AG08395 (cell line): ENCODE measurements around the gene TAS2R20.
"Not testable (repeated sequence)": the region's sequence is repeated elsewhere in the genome, so short reads cannot be mapped to it uniquely, and the experiment has no call there.

Experiments
- DNase-seq: peaks from one replicate; pipeline ENCODE4 v3.0.0; 2012; ENCODE audit warnings: mixed read lengths, low spot score

Gene TAS2R20, protein sequence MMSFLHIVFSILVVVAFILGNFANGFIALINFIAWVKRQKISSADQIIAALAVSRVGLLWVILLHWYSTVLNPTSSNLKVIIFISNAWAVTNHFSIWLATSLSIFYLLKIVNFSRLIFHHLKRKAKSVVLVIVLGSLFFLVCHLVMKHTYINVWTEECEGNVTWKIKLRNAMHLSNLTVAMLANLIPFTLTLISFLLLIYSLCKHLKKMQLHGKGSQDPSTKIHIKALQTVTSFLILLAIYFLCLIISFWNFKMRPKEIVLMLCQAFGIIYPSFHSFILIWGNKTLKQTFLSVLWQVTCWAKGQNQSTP

DNA sequence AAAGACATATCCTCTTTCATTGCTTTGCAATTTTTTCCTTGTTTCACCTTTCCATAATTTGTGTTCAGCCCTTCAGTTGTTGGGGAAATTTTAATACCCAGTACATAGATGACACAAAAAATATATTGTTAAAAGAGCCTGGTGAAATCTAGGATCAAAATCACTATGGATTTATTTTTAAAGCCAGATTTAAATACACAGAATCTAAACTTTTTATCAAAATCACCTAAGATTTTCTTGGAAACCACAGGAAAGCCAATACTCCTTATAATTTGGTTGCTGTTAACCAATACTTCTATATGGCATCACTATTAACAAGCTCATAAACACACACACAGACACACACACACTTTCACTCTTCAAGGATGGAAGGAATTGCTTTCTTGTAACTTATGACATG, at the start of gene TAS2R20:
TSS of gene TAS2R20 (minus strand) at position 101 of the 400 bp plus-strand sequence. CDS start 429 bp downstream, outside the sequence.
- DNase-seq: no peak

DNA sequence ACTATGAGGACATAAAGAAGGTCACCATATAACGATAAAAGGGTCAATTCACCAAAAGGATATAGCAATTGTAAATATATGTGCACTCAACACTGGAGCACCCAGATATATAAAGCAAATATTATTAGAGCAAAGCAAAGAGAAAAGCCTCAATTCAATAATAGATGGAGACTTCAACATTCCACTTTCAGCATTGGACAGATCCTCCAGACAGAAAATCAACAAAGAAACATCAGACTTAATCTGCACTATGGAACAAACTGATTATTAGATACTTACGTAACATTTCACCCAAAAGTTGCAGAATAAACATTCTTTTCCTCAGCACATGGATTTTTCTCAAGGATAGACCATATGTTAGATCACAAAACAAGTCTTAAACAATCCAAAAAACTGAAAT, 43.3 kb upstream of the TAS2R20 start:
- DNase-seq: not testable (repeated sequence)

DNA sequence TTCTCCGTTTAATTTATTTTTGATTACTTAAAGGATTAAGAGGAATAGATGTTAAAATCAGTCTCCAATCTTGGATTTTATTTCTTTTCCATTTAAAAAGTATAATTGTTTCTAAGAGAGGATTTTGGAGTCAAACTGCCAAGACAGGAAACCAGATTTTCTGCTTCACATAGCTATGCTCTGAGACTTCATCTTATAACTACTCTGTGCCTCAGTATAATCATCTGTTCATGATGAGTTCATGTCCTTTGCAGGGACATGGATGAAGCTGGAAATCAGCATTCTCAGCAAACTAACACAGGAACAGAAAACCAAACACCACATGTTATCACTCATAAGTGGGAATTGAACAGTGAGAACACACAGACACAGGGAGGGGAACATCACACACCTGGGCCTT, 42.1 kb upstream of the TAS2R20 start:
- DNase-seq: no peak

DNA sequence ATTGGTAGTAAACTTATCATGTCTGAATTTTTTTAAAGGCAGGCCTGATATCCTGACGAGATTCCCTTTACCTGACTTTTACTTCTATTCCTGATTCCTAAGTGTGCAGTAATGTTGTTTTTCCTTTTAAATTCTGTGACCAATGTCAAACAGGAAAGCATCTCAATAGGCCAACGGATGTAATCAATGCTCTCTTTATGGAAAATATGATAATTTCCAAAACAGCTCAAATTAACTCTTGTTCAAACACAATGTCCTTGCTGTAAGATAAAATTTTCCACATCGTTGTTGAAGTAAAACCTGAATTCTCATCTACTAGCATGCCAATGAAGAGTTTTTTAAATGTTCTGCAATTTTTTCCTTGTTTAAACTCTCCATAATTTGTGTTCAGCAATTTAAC, 41.1 kb upstream of the TAS2R20 start:
- no peak for DNase-seq

DNA sequence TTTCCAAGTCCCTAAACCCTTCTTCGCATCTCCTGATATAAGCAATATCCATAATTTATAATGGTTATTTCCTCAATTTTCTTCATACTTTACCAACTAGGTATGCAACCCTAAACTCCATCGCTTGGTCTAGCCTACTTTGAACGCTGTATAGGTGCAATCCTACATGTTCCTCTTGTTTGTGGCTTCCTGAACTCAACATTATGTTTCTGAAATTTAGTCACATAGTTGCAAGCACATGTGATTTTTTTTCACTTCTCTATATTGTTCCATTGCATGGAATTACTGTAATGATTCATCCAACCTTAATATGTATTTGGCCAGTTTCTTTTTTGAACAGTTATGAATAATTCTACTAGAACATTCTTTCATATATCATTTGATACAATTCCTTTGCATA, 35.9 kb upstream of the TAS2R20 start:
- DNase-seq: not testable (repeated sequence)

DNA sequence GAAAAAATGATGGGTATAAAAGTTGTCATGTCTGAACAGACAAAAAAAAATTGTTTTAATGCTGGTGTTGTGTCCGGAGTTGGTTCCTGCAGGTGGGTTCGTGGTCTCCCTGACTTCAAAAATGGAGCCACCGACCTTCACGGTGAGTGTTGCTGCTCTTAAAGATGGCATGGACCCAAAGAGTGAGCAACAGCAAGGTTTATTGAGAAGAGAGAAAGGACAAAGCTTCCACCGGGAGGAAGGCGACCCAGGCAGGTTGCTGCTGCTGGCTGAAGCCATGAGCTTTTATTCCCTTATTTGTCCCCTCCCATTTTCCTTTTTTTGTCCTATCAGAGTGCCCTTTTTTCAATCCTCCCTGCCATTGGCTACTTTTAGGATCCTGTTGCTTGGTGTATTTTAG, 33.2 kb upstream of the TAS2R20 start, which contains the start of gene TAS2R31:
TSS of gene TAS2R31 (minus strand) at position 101 of the 400 bp plus-strand sequence. CDS start at position 29, 72 bp downstream.
- no peak for DNase-seq

DNA sequence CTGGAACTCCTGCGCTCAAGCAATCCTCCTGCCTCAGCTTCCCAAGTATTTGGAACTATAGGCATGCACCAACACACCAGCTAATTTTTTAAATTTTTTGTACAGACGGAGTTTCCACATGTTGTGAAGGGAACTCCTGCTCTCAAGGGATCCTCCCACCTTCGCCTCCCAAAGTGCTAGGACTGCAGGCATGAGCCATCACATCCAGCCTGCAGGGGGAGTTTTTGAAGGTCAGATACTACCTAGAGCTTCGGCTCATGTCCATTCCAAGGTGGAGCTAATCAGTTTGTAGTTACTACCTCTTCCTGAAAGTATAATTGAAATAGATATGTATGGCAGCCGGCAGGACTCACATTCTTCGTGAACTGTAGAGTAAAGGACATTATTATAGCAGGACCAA, 28.0 kb upstream of the TAS2R20 start:
- DNase-seq: no peak

DNA sequence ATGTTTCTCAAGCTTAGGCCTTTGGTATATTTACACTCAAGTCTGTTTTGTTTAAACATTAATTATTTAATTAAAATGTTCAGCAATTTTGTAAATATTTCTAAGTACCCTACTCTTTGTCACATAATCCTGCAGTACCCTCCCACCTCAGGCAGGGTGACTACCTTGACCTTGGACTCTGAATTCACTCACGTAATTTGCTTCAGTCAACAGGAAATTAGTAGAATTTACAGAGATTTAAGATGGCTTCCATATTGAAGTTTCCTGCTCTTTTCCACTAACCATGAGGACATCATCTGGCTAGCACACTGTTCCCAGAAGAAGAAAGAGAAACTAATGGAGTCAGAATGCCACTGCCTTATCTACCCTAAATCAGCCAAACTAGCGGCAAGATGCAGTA, 25.3 kb upstream of the TAS2R20 start:
- no peak for DNase-seq

DNA sequence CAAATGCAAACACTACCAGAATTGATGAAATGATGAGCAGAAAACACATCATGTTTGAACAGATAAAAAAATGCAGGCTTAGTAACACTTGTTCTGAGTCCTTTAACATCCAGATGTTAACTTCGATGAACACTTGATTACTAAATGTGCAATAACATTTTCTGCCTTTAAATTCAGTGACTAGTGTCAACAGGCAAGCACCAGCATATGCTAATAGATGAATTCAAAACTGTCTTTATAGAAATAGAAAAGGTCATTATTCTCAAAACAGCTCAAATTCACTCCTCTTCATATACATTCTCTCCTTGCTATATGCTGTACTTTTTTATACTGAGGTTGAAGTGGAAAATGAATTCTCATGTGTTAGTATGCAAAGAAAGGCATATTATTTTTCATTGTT, 24.4 kb upstream of the TAS2R20 start, which contains the start of gene TAS2R19:
TSS of gene TAS2R19 (minus strand) at position 101 of the 400 bp plus-strand sequence. CDS start at position 52, 49 bp downstream.
- no peak for DNase-seq

DNA sequence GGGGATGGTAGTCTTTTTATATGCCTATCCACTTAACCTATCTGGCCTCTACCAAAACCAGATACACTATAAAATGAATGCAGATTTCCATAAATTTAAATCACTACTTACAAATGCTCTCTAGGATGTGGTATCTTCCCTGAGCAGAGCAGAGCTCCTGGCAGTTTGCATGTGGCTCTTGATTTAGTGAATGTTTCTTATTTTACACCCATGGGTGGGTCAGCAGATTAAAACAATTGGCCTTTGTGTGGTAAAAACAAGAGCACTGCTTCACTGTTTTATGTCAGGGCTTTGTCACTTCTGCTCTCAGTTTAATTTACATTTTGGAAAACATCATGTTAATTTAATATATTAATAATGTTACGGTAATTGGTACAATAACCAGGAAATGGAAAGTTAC, 18.8 kb upstream of the TAS2R20 start:
- no peak for DNase-seq

DNA sequence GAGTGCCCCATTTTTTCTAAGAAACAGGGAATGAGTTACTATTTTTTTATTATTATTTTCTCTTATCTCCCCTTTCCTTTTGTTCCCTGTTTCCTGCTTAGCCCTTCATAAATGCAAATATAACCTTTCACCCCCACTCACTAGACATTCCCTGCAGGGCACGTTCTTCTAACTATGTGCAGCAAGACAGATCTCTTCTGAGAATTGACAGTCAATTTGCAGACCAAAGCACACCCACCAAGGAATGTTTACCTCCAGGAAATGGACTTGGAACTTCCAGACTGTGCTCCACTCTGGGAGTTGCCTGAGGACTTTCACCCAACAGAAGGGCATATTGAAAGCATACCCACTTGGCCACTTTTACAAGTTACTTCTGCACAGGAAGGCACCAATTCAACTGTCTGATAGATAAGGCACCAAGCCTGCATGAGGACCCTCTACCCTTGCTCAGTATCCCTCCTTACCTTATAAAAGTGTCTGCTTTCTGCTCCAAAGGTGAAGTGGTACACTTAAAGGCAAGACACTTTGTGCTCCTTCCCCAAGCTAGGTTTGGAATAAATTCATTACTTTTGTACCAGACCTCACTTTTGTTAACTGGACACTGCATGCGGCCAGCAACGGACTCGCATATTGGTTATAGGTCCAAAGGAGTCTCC, 17.8 kb upstream of the TAS2R20 start:
- no peak for DNase-seq

DNA sequence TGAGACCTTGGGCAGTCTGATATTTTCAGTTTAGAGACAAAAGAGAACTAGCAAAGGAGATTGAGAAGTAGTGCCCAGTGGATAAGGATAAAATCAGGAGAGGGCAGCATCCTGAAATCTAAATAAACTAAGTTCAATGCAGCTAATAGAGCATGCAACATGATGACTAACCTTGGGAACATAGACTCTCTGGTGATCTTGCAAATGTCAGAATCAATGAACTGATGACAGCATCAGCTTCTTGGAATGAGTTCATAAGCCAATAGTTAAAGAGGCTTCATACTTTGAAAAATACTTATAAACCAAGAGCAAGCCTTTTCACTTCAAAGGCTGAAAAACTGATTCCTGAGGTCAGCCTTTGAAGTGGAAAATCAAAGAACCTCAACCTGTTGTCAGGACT, 16.1 kb upstream of the TAS2R20 start:
- DNase-seq: no peak

DNA sequence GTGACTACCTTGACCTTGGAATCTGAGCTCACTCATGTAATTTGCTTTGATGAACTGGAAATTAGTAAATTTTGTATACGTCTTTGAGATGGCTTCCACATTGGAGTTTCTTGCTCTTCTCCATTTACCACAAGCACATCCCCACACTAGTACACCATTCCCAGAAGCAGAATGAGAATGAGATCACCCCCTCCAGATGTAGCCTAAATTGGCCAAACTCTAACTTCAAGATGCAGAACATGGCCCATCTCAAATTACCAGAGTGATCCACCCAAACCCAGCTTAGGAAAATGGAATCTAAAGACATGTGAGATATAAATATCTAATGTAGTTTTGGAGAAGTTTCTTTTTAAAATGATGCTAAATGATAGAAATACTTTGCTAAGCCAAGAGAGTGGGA, 9.5 kb upstream of the TAS2R20 start:
- no peak for DNase-seq

DNA sequence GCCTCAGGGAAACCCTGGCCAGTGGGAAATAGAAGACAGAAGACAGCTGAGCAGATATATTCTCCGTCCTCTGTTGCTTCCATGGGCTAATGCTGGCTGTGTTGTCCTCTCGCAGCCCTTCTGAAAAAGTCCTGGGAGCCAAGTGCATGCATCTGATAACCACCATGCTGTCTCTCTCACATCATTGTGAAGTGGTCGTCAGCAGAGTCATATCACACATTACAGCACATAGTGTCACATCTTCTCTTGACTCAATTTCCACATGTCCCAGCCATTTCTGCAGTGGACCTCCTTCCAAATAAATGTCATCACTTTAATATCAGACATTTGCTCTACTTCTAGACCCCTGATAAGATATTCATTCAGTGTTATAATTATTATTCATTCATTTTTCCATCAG, 3.8 kb downstream of the TAS2R20 start:
- no peak for DNase-seq

DNA sequence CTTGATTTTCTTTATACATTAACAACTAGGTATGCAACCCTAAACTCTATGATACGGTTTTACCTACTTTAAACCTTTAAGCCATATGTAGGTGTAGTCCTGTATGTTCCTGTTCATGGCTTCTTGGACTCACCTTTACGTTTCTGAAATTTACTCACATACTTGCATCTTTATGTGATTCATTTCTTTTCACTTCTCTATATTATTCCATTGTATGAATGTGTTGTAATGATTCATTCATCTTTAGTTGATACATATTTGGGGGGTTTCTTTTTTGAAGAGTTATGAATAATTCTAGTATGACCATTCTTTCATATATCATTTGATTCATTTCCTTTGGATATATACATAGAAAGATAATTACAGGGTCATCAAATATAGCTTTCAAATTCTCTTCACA, 9.0 kb downstream of the TAS2R20 start:
- DNase-seq: no peak

DNA sequence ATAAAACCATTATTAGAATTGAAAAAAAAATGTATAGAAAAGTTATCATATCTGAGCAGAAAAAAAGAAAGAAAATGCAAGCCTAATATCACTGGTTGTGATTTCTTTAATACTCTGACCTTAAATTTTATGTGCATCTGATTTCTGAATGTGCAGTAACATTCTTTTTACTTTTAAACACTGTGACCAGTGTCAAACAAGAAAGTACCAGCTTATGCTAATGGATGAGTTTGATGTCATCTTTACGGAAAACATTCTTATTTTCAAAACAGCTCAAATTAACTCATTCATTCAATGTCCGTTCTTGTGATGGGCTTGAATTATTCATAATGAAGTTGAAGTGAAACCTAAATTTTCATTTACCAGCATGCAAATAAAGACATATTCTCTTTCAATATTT, 11.3 kb downstream of the TAS2R20 start, which contains the start of gene TAS2R50:
TSS of gene TAS2R50 (minus strand) at position 101 of the 400 bp plus-strand sequence. CDS start at position 49, 52 bp downstream.
- no peak for DNase-seq

DNA sequence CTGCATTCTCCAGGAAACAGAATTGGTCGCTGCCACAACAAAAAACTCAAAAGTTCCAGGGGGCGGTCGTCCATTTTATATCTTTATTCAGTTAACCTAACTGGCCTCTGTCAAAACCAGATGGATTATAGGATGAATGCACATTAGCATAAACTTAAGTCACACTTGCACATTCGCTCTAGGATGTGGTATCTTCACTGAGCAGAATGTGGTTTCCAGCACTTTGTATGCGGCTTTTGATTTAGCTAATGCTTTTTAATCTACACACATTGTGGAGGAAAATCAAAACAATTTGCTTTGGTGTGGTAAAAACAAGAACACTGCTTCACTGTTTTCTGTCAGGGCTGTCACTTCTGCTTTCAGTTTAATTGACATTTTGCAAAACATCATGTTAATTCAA, 15.9 kb downstream of the TAS2R20 start:
- no peak for DNase-seq

DNA sequence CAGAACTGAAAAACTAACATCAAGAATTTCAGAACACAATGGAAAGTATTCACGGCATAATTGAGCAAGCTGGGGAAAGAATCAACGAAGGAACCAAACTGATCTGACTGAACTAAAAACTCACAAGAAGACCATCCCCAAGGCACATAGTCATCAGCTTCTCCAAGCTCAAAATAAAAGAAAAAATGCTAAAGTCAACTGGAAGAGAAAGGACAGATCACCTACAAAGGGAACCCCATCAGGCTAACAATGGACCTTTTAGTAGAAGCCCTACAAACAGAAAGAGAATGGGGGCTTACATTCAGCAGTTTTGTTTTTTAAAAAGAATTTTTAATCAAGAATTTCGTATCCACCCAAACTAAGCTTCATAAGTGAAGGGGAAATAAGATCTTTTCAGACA, 23.1 kb downstream of the TAS2R20 start:
- DNase-seq: no peak

DNA sequence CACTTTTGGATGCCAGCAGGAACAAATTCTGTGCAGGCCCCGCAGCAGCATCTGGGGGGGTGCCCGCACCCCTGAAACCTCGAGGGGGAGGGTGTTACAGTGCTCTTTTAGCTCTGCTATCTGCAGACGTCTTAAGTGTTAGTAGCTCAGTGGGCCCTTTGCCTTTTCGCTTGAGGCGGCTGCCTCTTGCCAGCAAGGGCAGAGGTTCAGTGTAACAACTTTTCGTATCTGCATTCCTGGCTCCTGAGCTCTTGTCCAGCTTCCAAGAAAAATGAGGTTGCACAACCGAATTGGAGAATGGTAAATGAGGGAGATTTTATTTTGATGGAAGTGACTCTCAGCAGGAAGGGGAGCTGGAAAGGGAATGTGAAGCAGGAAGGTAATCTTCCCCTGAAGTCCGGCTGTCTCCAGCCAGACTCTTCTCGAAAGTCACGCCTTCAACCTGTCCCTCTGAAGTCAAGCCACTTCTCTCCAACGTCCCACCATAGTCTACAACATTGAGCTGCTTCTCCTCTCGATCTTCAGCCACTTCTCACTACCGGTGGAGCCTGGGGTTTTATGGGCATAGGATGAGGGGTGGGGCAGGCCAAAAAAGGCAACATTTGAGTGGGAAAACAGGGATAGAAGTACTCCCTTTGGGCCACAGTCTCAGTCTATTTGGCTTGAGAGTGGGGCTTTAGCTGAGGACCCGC, 29.2 kb downstream of the TAS2R20 start:
- DNase-seq: peak; percentile 45

DNA sequence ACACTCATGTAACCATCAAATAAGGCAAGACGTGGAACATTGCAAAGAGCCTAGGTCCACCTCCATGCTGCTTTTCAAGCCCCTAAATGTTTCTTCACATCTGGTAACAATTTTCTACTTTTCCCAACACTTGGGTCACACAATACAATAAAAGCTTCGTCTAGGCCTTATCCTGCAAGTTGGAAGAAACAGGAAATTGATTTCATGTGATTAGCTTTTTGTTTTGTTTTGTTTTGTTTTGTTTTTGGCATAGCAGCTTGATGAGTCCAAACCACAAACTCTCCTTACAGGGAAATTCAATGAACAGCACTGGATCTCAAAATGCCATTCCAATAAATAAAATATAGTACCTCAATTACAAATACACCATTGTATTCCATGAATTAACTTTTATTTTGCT, 30.7 kb downstream of the TAS2R20 start:
- peak; percentile 75 for DNase-seq

DNA sequence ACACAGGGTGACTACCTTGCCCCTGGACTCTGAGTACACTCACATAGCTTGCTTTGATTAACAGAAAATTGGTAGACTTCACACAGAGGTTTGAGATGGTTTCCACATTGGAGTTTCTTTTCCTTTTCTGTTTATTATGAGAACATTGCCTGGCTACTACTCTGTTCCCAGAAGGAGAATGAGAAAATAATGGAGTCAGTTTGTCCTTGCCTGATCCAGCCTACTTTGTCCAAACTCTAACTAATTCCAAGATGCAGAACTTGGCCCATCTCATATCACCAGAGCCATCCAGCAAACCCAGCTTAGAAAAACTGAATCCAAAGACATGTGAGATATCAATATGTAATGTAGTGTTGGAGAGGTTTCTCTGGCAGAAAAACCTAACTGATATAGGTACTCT, 31.8 kb downstream of the TAS2R20 start:
- no peak for DNase-seq

DNA sequence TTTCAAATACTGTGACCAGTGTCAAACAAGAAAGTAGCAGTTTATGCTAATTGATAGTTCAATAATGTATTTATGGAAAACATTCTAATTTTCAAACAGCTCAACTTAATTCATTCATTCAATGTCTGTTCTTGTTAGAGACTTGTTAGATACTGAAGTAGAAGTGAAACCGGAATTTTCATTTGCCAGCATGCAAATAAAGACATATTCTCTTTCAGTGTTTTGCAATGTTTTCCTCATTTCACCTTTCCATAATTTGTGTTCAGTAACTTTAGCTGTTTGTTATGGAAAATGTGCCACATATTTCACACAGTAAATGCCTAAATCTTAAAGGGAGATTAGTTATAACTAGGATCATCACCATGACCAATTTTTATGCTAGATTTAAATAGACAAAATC, 32.6 kb downstream of the TAS2R20 start:
- DNase-seq: peak; percentile 2

DNA sequence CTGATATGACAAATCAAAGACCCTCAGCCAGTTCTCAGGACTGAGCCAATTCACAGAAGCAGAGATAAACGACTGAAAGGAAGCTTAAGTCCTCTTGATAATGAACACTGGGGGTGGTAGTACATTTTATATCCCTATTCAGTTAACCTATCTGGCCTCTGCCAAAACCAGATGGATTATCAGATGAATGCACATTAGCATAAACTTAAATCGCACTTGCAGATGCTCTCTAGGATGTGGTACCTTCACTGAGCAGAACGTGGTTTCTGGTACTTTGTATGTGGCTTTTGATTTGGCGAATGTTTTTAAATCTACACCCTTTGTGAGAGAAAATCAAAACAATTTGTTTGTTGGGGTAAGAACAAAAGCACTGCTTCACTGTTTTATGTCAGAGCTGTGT, 37.9 kb downstream of the TAS2R20 start:
- no peak for DNase-seq
